SHP77 (cell line): Measurements from ENCODE around the gene PTPN20.

Source experiments
- DNase-seq, 2 experiments: peaks; one replicate each; lab custom pipeline; 2025; lab: John Stamatoyannopoulos, UW

The PTPN20 gene

GRCh38 chr10:47022311-47023131 is 111.3 kb downstream of the PTPN20 start:
- no peak for DNase-seq

GRCh38 chr10:47023237-47024045 is 112.2 kb downstream of the PTPN20 start:
- DNase-seq = no peak

DNA sequence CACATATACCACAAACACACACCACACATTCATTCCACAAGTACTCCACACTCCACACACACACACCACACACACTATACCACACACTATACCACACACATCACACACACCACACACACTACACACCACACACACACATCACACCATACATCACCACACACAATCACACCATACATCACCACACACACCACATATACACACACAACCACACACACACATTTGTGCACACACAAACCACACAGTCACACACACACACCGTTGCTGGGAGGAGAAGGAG is 112.8 kb downstream of the PTPN20 start:
- DNase-seq = no peak

- DNase-seq = peak in 1 of 2 experiments; percentile 16
Observed at GRCh38 chr10:47024399-47025252, 113.4 kb downstream of the PTPN20 start.

- DNase-seq = no peak
Observed at GRCh38 chr10:47025253-47025539, 114.0 kb downstream of the PTPN20 start.

GRCh38 chr10:47025540-47026300 is 114.5 kb downstream of the PTPN20 start:
- DNase-seq = no peak

DNA sequence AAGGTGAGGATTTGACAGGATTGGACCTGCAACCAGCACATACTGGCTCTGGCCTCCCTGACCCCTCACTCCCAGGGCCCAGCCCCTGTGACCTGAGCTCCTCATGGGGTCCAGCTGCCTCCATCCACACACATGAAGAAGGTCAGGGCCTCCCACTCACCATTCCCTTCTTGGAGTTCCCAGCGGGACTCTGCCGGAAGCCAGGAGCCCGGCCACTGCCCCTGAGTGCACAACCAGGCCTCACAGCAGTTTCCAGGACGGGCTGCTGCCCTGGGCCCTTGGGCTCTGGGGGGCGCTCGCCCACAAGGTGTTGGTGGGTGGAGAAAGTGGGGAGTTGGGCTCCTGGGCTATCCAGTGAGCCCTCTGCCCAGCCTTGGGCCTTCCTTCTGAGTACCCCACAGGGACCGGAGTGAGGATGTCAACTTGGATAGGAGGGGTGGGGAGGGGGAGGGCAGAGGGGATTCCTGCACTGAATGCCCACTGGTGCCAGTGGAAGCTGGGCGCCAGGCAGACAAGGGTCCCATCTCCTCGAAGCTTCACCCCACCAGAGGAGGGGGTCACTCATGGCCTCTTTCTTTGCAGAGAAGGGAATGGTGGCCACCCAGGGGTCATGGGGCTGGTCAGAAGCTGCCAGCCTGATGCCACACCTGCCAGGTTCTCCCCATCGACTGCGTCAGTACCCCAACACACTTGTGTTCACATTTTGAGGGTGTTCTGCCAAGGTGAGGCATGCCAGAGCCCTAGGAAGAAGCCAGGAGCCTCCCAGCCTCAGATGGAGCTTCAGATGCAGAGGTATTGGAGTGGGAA is 115.3 kb downstream of the PTPN20 start:
- DNase-seq = no peak

- no peak for DNase-seq
Observed at GRCh38 chr10:47027108-47027783, 116.0 kb downstream of the PTPN20 start.

- DNase-seq = no peak
Observed at GRCh38 chr10:47027784-47028260, 116.6 kb downstream of the PTPN20 start.

DNA sequence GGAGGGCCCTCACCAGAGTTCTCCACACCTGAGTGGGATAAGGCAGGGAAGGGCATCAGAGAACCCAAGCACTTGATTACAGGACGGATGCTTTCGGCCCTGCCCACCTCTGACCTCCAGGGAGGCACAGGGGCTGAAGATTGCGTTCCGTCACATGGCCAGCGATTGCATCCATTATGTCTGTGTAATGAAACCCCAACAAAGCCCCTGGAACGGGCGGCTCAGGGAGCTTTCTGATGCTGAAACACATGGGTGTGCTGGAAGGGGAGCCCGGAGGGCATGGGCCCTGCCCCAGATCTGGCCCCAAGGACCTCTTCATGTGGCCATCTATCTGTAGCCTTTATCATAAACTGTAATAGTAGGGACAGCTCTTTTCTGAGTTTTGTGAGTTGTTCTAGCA is 117.2 kb downstream of the PTPN20 start:
- no peak for DNase-seq

- DNase-seq = no peak
Observed at GRCh38 chr10:47029181-47030009, 118.2 kb downstream of the PTPN20 start.

DNA sequence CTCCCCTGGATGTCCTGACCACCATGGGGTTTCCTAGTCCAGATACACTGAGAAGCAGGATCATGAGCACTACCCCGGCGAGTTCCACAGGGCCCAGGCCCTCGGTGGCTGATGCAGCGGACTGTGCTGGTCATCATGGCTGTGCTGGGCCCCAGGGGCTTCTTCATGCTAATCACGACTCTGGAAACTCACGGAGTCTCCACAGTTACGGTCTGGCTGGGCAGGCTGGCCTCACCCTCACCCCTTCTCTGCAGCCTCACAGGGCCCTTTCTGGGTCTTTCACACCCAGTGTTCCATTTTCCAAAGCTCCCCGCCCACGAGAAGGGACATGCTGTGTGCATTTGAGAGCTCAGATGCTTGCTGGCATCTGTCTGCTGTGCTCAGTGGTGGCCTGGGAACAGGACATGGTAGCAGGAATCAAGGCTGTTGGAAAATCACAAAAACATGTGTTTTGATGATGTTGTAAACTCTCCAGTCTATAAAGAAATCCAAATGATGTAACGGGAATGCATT is 119.0 kb downstream of the PTPN20 start:
- DNase-seq = no peak

GRCh38 chr10:47031211-47031900 is 120.1 kb downstream of the PTPN20 start:
- no peak for DNase-seq

GRCh38 chr10:47031901-47032465 is 120.8 kb downstream of the PTPN20 start:
- no peak for DNase-seq

GRCh38 chr10:47033081-47033480 is 121.9 kb downstream of the PTPN20 start:
- DNase-seq = no peak

- no peak for DNase-seq
Observed at GRCh38 chr10:47033541-47034270, 122.5 kb downstream of the PTPN20 start.

DNA sequence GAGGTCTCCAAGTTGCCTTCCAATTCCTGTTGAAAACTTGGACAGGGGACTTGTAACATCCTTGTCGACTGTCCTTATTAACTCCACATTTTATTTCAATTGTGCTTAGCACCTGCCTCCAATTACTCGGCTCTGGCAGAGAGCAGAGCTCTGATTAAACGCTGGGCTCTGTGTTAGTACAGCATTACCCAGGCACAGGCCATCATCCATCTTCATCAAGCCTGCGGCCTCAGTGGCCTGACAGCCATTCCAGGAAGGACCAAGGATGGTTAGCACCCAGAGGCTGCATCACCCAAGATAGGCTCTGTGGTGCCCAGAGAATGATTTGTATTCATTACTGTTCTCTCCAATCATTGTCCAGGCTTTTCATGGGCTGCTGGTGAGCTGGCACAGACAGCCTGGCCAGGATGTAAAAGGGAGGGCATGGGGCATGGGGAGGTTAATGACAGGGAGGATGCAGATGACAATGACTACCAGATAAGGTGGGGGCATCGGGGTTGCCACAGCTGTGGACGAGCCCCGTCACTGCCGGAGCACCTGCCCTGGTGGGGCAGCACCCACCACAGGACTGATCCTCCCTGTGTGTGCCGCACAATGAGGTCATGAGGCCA is 123.3 kb downstream of the PTPN20 start:
- DNase-seq = no peak
